Left renal cortex interstitium (tissue), 4 donors: ENCODE measurements around the gene DNLZ. TPM values are rescaled to one million over a fixed set of nuclear protein-coding genes. Genes with fewer than 3 reads are reported as not detected.

Source experiments
- polyA plus RNA-seq, 4 donors: library from polyadenylated mRNA; unstranded; fragments of 120-200 nt; gene quantifications; one replicate each; pipeline ENCODE4 v1.2.1, GENCODE V29; 2013; ENCODE audit not compliant: insufficient read length in 4 of 4

The DNLZ gene
- polyA plus RNA-seq, 4 donors = 5.0 to 26.2 (median 9.1) TPM

Other genes starting within 250 kb of the DNLZ start
- 10 to 100 TPM; 15.9 to 27.6 (median 20.1) TPM for gene TMEM250, start 244.9 kb downstream of the DNLZ start, polyA plus RNA-seq
- not detected for gene LHX3, start 158.6 kb downstream of the DNLZ start, polyA plus RNA-seq
- 10 to 100 TPM; 15.9 to 22.0 (median 17.0) TPM for gene QSOX2, start 117.9 kb downstream of the DNLZ start, polyA plus RNA-seq
- 1 to 10 TPM; 2.2 to 4.9 (median 2.9) TPM for gene CCDC187, start 59.6 kb downstream of the DNLZ start, polyA plus RNA-seq
- 10 to 100 TPM; 22.7 to 48.8 (median 42.0) TPM for gene GPSM1, start 36.2 kb downstream of the DNLZ start, polyA plus RNA-seq
- 1 to 10 TPM; 2.0 to 3.0 (median 2.4) TPM for gene CARD9, start 9.9 kb upstream of the DNLZ start, polyA plus RNA-seq
- gene SNAPC4, start 36.4 kb upstream of the DNLZ start, polyA plus RNA-seq = 10 to 100 TPM; 10.8 to 15.8 (median 13.2) TPM
- 10 to 100 TPM; 36.0 to 63.6 (median 50.2) TPM for gene ENTR1, start 46.9 kb upstream of the DNLZ start, polyA plus RNA-seq
- 10 to 100 TPM; 55.5 to 64.4 (median 62.1) TPM for gene PMPCA, start 46.9 kb upstream of the DNLZ start, polyA plus RNA-seq
- gene INPP5E, start 76.1 kb upstream of the DNLZ start, polyA plus RNA-seq = 10 to 100 TPM; 10.5 to 21.6 (median 15.3) TPM
- 10 to 100 TPM; 51.9 to 68.5 (median 62.4) TPM for gene SEC16A, start 119.3 kb upstream of the DNLZ start, polyA plus RNA-seq
- gene NOTCH1, start 182.3 kb upstream of the DNLZ start, polyA plus RNA-seq = 10 to 100 TPM; 19.8 to 47.5 (median 34.2) TPM